HG02884 (cell line): ENCODE measurements around the gene FPR2.
"Not testable (repeated sequence)": the region's sequence is repeated elsewhere in the genome, so short reads cannot be mapped to it uniquely, and the experiment has no call there.

Experiments used
- ATAC-seq: cut with Tn5 transposase; IDR thresholded peaks from one replicate; pipeline ENCODE4 v1.9.1; 2021; ENCODE audit warnings: mild to moderate bottlenecking, moderate library complexity; ENCODE audit not compliant: unreplicated experiment

Gene FPR2

GRCh38 chr19:51803967-51804366 lies 43.0 kb downstream of the FPR2 start:
- no peak for ATAC-seq

GRCh38 chr19:51804789-51805188 lies 43.8 kb downstream of the FPR2 start:
- not testable (repeated sequence) for ATAC-seq

- ATAC-seq: not testable (repeated sequence)
These were observed 44.4 kb downstream of the FPR2 start for GRCh38 chr19:51805396-51805795.

GRCh38 chr19:51806571-51806970 lies 45.6 kb downstream of the FPR2 start:
- not testable (repeated sequence) for ATAC-seq

- ATAC-seq: no peak
These were observed 46.2 kb downstream of the FPR2 start for GRCh38 chr19:51807111-51807701.

GRCh38 chr19:51807925-51808324 lies 46.9 kb downstream of the FPR2 start:
- no peak for ATAC-seq

- no peak for ATAC-seq
These were observed 47.5 kb downstream of the FPR2 start for GRCh38 chr19:51808333-51808986.

- no peak for ATAC-seq
These were observed 48.8 kb downstream of the FPR2 start for GRCh38 chr19:51809787-51810186.

- no peak for ATAC-seq
These were observed 49.2 kb downstream of the FPR2 start for GRCh38 chr19:51810223-51810622.

GRCh38 chr19:51811344-51811743 lies 50.4 kb downstream of the FPR2 start:
- no peak for ATAC-seq

GRCh38 chr19:51815043-51815442 lies 54.1 kb downstream of the FPR2 start:
- ATAC-seq: no peak

- ATAC-seq: no peak
These were observed 55.7 kb downstream of the FPR2 start for GRCh38 chr19:51816711-51817110.

- no peak for ATAC-seq
These were observed 59.0 kb downstream of the FPR2 start for GRCh38 chr19:51820011-51820410.
